HTERT RPE-1 (cell line): ENCODE measurements around the gene PRDM16.
"Not testable (repeated sequence)": the region's sequence is repeated elsewhere in the genome, so short reads cannot be mapped to it uniquely, and the experiment has no call there.

Experiments used
- in situ Hi-C: fragments of 300-500 bp; cut with MboI; formaldehyde crosslinking; loops from 4 replicates; pipeline ENCODE4 v1.14.3; 2020; ENCODE audit warnings: low sequenced_read_pairs

Gene PRDM16

DNA sequence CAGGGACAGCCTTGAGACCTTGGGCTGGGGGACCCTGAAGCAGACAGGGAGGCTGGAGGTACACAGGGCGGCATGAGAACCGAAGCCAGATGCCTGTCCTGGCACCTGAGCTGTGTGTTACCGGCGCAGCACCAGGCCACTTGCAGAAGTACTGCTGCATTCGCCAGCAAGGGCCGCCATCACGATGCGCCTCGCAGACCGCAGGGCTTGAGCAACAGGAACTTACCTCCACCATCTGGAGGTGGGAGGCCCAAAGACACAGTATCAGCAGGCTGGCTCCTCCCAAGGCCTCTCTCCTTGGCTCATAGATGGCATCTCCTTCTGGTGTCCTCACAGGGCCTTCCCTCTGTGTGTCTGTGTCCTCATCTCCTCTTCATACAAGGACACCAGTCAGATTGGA, 90.1 kb downstream of the PRDM16 start:
- in situ Hi-C loops, result no loop called here

- in situ Hi-C loops, result no loop called here
Measured at GRCh38 chr1:3159996-3160395, 91.0 kb downstream of the PRDM16 start.

- in situ Hi-C loops, result no loop called here
Measured at GRCh38 chr1:3160647-3161145, 91.7 kb downstream of the PRDM16 start.

GRCh38 chr1:3161176-3161840, 92.3 kb downstream of the PRDM16 start:
- in situ Hi-C loops, result no loop called here

- in situ Hi-C loops, result no loop called here
Measured at GRCh38 chr1:3162322-3162882, 93.4 kb downstream of the PRDM16 start.

GRCh38 chr1:3163356-3163755, 94.4 kb downstream of the PRDM16 start:
- in situ Hi-C loops, result no loop called here

DNA sequence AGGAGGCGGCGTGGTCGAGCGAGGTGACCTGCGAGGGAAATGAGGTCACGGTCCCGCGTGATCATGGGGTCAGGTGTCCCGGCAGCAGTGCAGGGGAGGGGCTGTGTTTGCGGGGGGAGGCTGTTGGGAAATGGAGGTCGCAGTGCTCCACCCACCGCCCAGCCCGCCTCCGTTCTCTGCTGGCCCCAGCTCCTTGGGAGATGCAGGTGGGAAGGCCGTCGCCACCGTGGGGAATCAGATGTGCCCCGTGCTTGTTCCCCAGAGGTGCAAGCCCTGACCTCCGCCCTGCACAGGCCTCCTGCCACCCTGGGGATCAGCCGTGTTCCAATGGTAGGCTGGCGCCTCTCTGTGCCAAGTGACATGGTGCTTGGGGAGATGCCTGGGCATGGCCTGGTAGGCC, 95.7 kb downstream of the PRDM16 start:
- in situ Hi-C loops, result no loop called here

- in situ Hi-C loops, result not testable (repeated sequence)
Measured at GRCh38 chr1:3165189-3165588, 96.2 kb downstream of the PRDM16 start.

- in situ Hi-C loops, result no loop called here
Measured at GRCh38 chr1:3166206-3166918, 97.4 kb downstream of the PRDM16 start.

DNA sequence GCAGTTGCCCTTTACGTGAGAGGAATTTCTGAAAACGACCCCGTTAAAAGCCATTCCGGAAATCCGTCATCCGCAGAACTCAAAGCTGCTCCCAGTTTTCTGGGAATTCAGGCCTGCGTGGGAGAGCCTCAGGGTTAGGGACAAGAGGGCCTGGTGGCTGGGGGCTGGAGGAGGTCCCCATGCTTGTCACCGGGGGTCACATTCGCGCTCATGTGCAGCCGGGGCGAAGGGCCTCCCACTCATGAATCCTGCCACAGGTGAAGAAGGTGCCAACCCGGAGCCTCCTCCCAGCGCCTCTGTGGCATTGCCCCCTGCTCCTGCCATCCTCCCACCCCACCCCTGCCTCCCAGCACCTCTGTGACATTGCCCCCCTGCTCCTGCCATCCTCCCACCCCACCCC, 98.3 kb downstream of the PRDM16 start:
- in situ Hi-C loops, result no loop called here

DNA sequence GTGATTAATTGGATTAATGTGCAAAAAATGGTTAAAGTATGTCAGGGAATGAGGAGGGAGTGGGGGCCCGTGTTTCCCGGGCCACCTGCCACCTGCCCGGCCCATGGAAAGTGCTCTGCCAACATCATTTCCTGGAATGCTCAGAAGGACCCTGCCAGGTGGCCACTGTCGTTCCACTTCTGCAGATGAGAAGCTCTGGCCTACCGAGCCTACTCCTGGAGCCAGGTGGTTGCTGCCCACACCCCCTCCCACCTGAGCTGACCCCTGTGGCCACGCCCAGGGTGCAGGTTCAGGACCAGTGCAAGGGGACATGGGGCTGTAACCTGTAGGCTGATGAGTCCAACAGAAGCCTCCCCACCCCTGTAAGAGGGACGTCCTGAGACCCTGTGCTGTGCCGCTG, 99.7 kb downstream of the PRDM16 start:
- in situ Hi-C loops, result no loop called here

- in situ Hi-C loops, result no loop called here
Measured at GRCh38 chr1:3169665-3170356, 100.8 kb downstream of the PRDM16 start.

DNA sequence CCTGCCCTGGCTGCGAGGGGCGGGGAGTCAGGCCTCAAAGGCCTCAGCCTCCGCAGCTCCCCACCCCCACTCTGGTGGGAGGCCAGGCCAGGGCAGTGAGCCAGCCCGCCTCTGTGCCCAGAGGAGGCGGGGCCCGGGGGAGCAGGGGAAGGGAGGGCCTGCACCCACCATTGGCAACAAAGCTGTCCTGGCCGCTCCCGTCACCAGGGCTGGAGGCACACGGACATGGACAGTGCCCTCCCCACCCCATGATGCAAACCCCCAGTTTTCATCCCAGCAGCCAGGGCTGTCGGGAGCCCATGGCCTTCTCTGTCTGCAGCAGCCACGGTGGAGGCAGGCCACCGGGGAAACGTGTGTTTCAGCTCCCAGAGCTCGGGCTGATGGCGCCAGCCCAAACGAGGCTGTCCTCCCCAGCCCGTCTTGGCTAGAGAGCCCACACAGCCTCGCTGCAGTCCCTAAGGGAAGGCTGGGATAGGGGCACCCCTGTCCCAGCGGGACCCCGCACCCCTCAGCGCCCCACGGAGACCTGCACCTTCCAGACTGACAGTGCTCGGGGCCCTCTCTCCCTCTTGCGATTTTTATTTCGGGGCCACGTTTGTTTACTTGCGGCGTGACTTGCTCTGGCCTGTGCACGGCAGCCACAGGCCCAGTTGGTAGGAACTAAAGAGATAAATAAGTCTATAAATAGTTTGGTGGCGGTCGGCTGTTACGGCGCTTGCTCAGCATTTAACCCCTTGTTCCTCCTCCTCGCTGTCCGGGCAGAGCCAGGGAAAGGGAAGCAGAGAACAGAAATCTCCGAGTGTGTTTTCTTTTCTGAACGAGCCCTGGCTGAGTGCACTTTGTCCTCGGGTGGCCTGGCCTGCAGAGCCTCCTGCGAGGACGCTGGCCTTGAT, 101.8 kb downstream of the PRDM16 start:
- in situ Hi-C loops, result no loop called here

DNA sequence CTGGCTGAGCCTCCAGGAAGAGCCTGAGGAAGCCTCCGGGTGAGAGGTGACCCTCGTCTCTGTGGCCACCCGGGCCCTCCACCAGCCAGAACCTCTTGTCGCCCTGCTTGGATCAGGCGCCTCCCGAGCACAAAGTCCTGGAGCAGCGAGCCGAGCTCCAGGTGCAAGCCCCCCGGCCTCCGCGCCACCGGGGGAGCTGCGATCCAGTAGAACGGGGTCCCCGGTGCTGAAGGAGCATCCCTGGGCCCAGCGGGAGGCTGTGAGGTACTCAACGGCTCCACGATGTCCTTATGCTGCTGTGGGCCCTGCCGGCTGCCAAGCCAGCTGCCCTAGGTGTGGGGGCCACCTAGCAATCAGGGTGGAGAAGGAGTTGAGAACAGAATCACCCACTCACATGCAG, 102.8 kb downstream of the PRDM16 start:
- in situ Hi-C loops, result no loop called here

DNA sequence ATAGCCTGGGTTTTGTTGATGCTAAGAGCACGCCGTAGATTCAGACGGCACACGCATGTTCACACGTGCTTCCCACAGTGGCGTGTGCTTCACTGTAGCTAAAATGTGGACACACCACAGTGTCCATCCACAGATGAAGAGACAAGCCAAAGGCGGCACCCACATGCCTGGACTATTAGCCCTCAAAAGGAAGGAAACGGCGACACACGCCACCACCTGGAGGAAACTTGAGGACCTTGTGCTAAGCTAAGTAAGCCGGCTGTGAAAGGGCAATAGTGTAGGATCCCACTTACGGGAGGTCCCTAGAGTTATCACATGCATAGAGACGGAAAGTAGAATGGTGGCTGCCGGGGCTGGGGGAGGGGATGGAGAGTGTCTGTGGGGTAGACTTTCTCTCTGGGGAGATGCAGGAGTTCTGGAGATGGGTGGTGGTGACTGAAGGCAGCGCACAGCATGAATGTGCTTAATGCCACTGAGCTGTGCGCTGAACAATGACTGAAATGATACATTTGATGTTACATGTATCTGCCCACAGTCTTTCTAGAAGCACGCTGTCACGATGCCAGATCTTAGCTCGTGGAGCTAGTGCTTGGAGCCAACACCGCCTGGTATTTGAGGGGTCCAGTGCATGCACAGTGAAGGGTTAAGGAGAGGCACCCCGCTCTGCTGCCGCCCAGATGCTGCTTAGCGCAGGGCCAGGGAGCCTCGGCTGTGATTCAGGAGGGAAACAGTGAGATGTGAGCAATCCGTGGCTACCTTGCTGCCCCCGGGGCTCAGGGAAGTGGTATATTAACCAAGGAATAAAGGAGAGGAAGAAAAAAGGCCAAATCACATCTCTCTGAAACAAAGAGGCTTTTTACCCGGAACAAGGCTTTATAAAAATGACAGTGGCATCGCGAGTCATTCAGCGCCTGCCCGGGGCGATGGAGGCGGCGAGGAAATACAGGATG, 103.7 kb downstream of the PRDM16 start:
- in situ Hi-C loops, result no loop called here

DNA sequence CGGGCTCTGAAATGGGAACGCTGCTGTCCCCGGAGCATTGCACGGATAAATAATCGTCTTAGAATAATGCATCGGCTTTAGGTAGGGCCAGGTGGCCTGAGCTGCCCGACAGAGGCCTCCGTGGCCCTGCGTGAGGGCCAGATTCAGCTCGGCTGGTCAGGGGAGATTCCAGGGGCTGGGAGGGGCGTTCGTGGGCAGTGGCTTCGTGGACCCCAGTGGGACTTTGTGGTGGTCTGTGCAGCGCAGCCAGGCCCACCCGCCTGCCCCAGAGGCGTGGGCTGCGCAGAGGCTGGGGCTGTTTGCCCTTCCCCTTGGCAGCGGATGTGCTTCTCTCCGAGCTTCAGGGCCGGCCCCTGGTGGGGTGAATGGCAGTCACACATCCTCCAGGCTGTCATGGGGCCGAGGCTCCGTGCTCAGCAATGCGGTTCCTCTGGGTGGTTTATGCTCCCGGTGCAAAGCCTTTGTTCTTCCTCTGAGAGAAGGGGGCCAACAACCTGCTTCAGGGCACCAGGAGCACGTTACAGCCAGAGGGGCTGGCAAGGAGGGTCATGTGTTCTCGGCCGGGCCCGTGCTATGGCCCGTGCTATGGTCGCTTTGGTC, 104.5 kb downstream of the PRDM16 start:
- in situ Hi-C loops, result no loop called here

DNA sequence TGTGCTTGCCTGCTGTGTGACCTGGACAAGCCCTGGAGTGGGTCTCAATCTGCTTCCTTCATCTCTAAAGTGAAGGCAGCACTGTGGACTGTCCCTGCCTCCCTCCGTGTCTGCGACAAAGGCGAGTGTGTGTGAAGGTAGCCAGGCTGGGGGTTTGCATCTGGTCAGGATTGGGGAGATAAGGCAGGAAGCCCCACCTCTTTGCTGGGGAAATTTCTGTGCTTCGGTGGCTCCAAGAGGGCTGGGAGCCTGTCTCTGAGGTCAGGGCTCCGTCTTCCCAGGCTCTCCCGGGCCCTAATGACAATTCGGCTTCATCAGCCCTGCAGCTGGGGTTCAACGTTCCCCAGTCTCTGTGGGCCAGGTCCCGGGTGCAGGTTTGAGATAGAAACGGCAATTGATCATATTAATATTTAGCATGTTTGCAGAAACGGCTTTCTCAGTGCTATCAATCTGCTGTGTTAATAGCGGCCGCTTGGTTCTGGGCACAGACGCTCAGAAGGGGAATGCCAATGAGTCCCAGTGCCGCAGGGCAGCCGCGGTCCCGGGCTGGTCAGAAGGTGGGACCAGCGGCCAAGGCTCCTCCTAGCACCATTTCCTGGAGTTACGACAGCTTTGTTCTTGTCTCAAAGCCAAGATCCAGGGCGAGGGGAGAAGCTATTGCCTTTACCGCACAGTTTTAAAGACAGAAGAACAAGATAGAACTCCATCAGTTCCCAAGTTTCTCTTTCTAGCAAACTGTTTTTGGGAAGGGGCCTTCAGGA, 105.7 kb downstream of the PRDM16 start:
- in situ Hi-C loops, result no loop called here

- in situ Hi-C loops, result no loop called here
Measured at GRCh38 chr1:3175486-3175885, 106.5 kb downstream of the PRDM16 start.
